RWPE1 (cell line): Measurements from ENCODE around the gene UNC5A.

Source experiments
- CTCF ChIA-PET: fragments of 350-600 bp; sonication (Branson Sonifier 250); formaldehyde crosslinking; extraction: SDS; loops from one replicate; lab custom pipeline; 2021; lab: Yijun Ruan, JAX
- POLR2A ChIA-PET: fragments of 400-600 bp; formaldehyde crosslinking; extraction: SDS; loops from one replicate; lab custom pipeline; 2020; ENCODE audit warnings: antibody characterized with exemption; ENCODE audit not compliant: low non-redundant PET; lab: Yijun Ruan, JAX
- DNase-seq: peaks from one replicate; pipeline ENCODE4 v3.0.0; 2012; ENCODE audit warnings: low spot score
- H3K27ac ChIP-seq: fragments of 450-650 bp; 2 replicates; pipeline ENCODE4 v1.5.1; 2017
- CTCF ChIP-seq: fragments of 450-650 bp; conservative IDR thresholded peaks from 2 replicates; pipeline ENCODE4 v1.5.1; 2017; ENCODE audit warnings: low read depth, mild to moderate bottlenecking

The UNC5A gene

GRCh38 chr5:176806137-176806536, 4.2 kb upstream of the UNC5A start:
- POLR2A ChIA-PET, result no interaction called here
- CTCF ChIA-PET, result interaction anchor here (0.8 kb wide), 1 partner anchor 148 kb away, joined by 3 read pairs; no protein-coding TSS in a partner anchor

GRCh38 chr5:176809544-176810080, 747 bp upstream of the UNC5A start:
- DNase-seq, result no peak
- POLR2A ChIA-PET, result no interaction called here
- CTCF ChIA-PET, result interaction anchor here (0.5 to 1.5 kb wide), 2 partner anchors 97 to 149 kb away, joined by 4 to 6 read pairs; no protein-coding TSS in a partner anchor

More at GRCh38 chr5:176806137-176806536, 4.2 kb upstream of the UNC5A start:
- no peak for TF ChIP-seq CTCF
- DNase-seq, result no peak
- H3K27ac ChIP-seq, result no peak overlapping the region

GRCh38 chr5:176810687-176811501, 535 bp downstream of the UNC5A start:
- ChIA-PET POLR2A (no interaction called here), CTCF (no interaction called here)
- no peak for DNase-seq
- no peak for TF ChIP-seq CTCF
- no peak overlapping the region for H3K27ac ChIP-seq

More at GRCh38 chr5:176809544-176810080, 747 bp upstream of the UNC5A start:
- no peak for TF ChIP-seq CTCF
- H3K27ac ChIP-seq, result no peak overlapping the region

- POLR2A ChIA-PET, result interaction anchor here (0.6 kb wide), 1 partner anchor 736 kb away, joined by 5 read pairs; no protein-coding TSS in a partner anchor
- no peak overlapping the region for H3K27ac ChIP-seq
- peak; percentile 49 for DNase-seq
- CTCF ChIA-PET, result interaction anchor here (0.6 to 2.3 kb wide), 10 partner anchors 10 to 1127 kb away, joined by 3 to 7 read pairs (median 4); no protein-coding TSS in a partner anchor
- peak; percentile 58 for TF ChIP-seq CTCF
Measured at GRCh38 chr5:176812269-176813259, 2.2 kb downstream of the UNC5A start.

- no peak overlapping the region for H3K27ac ChIP-seq
- no peak for TF ChIP-seq CTCF
- POLR2A ChIA-PET, result no interaction called here
- no peak for DNase-seq
- CTCF ChIA-PET, result interaction anchor here (0.6 to 2.3 kb wide), 10 partner anchors 8 to 239 kb away, joined by 3 to 7 read pairs (median 4); no protein-coding TSS in a partner anchor
Measured at GRCh38 chr5:176813587-176814312, 3.4 kb downstream of the UNC5A start.
